ENCODE data around the gene PHLDA1. TPM values are rescaled to one million over a fixed set of nuclear protein-coding genes. Genes with fewer than 3 reads are reported as not detected.
A peak's percentile ranks its signal among the peaks of the same experiment; 100 is the strongest.

Gene PHLDA1
- total and polyA plus RNA-seq, 11 donors: 3.0 to 44.4 (median 5.5) TPM

GRCh38 chr12:76041406-76041805 is 9.8 kb upstream of the PHLDA1 start:
- DNase-seq: no peak
- H3K9me3 ChIP-seq: no peaks in the 10 kb centered on the region
- H3K36me3 ChIP-seq: peaks cover 0 to 37% (median 20%) of the 10 kb centered on the region in 9 donors
- TF ChIP-seq POLR2A (IDR thresholded peaks at IDR 0.05) (no peak), CTCF (IDR thresholded peaks at IDR 0.05) (no peak)
- H3K4me1 ChIP-seq: peaks cover 0 to 9% (median 0%) of the 10 kb centered on the region in 12 donors
- intact Hi-C loops (cut with DNase I): no loop called here
- H3K27ac ChIP-seq: no peak overlapping the region
- ATAC-seq: no peak
- no peak overlapping the region for H3K4me3 ChIP-seq
- no peaks in the 10 kb centered on the region for H3K27me3 ChIP-seq
- 89 to 97% (median 92%) methylated on average over 2 of the region's 2 CpGs for WGBS, 4 donors

- H3K9me3 ChIP-seq: no peaks in the 10 kb centered on the region
- no peak overlapping the region for H3K4me3 ChIP-seq
- H3K27ac ChIP-seq: no peak overlapping the region
- ATAC-seq (no peak), DNase-seq (no peak)
- TF ChIP-seq CTCF (IDR thresholded peaks at IDR 0.05) (no peak), POLR2A (IDR thresholded peaks at IDR 0.05) (no peak)
- intact Hi-C loops (cut with DNase I): no loop called here
- no peaks in the 10 kb centered on the region for H3K27me3 ChIP-seq
- H3K36me3 ChIP-seq: peaks cover 0 to 31% (median 20%) of the 10 kb centered on the region in 9 donors
- peaks cover 0 to 9% (median 0%) of the 10 kb centered on the region in 12 donors for H3K4me1 ChIP-seq
- WGBS, 4 donors: 90 to 94% (median 91%) methylated on average over 4 of the region's 4 CpGs
Observed at GRCh38 chr12:76040461-76040860, 8.9 kb upstream of the PHLDA1 start.

- Histone ChIP-seq H3K27me3 (no peaks in the 10 kb centered on the region), H3K9me3 (no peaks in the 10 kb centered on the region), H3K36me3 (peaks cover 0 to 8% (median 0%) of the 10 kb centered on the region in 9 donors), H3K4me1 (peaks cover 0 to 12% (median 3%) of the 10 kb centered on the region in 12 donors), H3K27ac (no peak overlapping the region), H3K4me3 (no peak overlapping the region)
- WGBS, 4 donors: 62 to 69% (median 65%) methylated on average over 2 of the region's 2 CpGs
- DNase-seq (no peak), ATAC-seq (no peak)
- no peak for TF ChIP-seq POLR2A (IDR thresholded peaks at IDR 0.05)
- TF ChIP-seq CTCF (IDR thresholded peaks at IDR 0.05): no peak
- intact Hi-C loops (cut with DNase I): loop anchor here (5.0 to 10.0 kb wide), 14 partner anchors 44 to 703 kb away; partner anchors contain the start of genes BBS10 (in 3 of the 10), CAPS2 (in 1 of the 10), GLIPR1L1 (in 1 of the 10) and NAP1L1 (in 1 of the 10)
Observed at GRCh38 chr12:76038176-76038575, 6.6 kb upstream of the PHLDA1 start.

GRCh38 chr12:76037130-76038103 is 5.8 kb upstream of the PHLDA1 start:
- intact Hi-C loops (cut with DNase I): loop anchor here (1.0 to 10.0 kb wide), 17 partner anchors 45 to 703 kb away; partner anchors contain the start of genes BBS10 (in 3 of the 10), CAPS2 (in 1 of the 10), GLIPR1L1 (in 1 of the 10) and NAP1L1 (in 1 of the 10)
- Histone ChIP-seq H3K27me3 (no peaks in the 10 kb centered on the region), H3K36me3 (peaks cover 0 to under 1% (median 0%) of the 10 kb centered on the region in 9 donors), H3K27ac (no peak overlapping the region), H3K4me3 (no peak overlapping the region), H3K9me3 (no peaks in the 10 kb centered on the region), H3K4me1 (peaks cover 0 to 20% (median 10%) of the 10 kb centered on the region in 12 donors)
- ATAC-seq (peak; percentile 36 to 74 (median 72)), DNase-seq (peak in 1 of 5 donors; percentile 32)
- WGBS, 4 donors: 34 to 44% (median 40%) methylated on average over 13 of the region's 13 CpGs
- TF ChIP-seq CTCF (IDR thresholded peaks at IDR 0.05): peak; percentile 74 to 88 (median 82)
- no peak for TF ChIP-seq POLR2A (IDR thresholded peaks at IDR 0.05)
